GM23338 (cell line): Measurements from ENCODE around the gene TCHH.

Experiments
- CTCF ChIP-seq, 2 experiments: fragments of 200-600 bp in 1 of 2; sonication (generic) in 1 of 2; conservative IDR thresholded peaks; 2 replicates each; pipeline versions ENCODE4 v1.5.1 to v1.6.1; 2016 to 2017; ENCODE audit warnings: antibody characterized with exemption in 2 of 2, low read depth in 2 of 2, mild to moderate bottlenecking in 2 of 2, moderate library complexity in 1 of 2
- EZH2 ChIP-seq: fragments of 200-600 bp; sonication (generic); IDR thresholded peaks from one replicate; pipeline ENCODE4 v1.8.0; 2017; ENCODE audit warnings: antibody characterized with exemption, mild to moderate bottlenecking, low read depth; ENCODE audit not compliant: unreplicated experiment
- EZH2phosphoT487 ChIP-seq: fragments of 200-600 bp; sonication (generic); IDR thresholded peaks from one replicate; pipeline ENCODE4 v1.8.1; 2018; ENCODE audit warnings: antibody characterized with exemption; ENCODE audit not compliant: unreplicated experiment

DNA sequence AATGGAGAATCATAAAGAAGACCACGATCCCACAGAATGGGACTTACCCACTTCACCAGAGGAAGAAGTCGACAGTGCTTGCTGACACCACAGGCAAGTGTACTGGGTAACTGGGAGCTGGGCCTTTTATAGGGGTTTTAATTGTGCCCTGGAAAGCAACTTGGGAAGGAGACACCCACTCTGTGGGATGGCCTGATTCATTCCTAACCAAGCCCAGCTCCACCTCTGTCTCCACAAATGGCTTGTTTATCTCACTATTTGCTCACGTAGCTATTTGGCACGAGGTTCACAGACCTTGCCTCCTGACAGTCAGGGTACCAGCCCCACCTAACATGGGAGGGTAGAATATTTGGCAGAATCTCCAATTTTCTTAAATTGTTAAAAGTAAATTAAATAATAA is at the start of gene TCHH:
- no peak for TF ChIP-seq CTCF (conservative IDR thresholded peaks at IDR 0.05; ENCODE audit: low read depth in 2 of 2)
- TF ChIP-seq EZH2, result no peak
- no peak for TF ChIP-seq EZH2phosphoT487
